ENCODE results near the gene CLDND2. TPM values are rescaled to one million over a fixed set of nuclear protein-coding genes. Genes with fewer than 3 reads are reported as not detected.
A peak's percentile ranks its signal among the peaks of the same experiment; 100 is the strongest.

CLDND2 gene
- total RNA-seq, 4 donors from 2014 or later, result not detected

DNA sequence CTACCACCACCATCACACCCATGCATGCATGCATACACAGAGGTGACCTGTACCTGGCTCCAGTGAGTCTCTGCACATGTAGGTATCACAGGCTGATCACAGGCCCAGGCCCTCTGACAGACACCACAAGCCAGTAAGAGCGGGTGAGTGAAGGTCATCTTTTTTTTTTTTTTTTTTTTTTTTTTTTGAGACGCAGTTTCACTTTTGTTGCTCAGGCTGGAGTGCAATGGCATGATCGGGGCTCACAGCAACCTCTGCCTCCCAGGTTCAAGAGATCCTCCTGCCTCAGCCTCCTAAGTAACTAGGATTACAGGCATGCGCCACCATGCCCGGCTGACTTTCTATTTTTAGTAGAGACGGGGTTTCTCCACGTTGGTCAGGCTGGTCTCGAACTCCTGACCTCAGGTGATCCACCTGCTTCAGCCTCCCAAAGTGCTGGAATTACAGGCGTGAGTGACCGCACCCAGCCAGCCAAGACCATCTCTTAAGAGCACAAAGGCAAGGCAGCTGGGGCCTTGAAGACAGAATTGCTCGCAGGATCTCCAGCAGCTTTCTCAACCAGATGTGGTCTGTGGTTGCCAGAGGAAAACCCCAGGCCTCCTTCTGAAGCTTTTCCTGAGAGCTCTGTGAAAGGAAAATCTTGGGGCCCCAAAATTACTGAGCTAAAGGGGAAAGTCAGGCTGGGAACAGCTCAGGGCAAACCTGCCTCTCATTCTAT lies 6.9 kb upstream of the CLDND2 start:
- 81 to 84% methylated on average over 8 to 11 of the region's 11 CpGs for WGBS, 2 donors
- Histone ChIP-seq H3K4me3 (no peak overlapping the region), H3K27ac (no peak overlapping the region), H3K9me3 (no peaks in the 10 kb centered on the region), H3K36me3 (no peaks in the 10 kb centered on the region), H3K4me1 (no peaks in the 10 kb centered on the region), H3K27me3 (no peaks in the 10 kb centered on the region)
- TF ChIP-seq POLR2A (IDR thresholded peaks at IDR 0.05), result no peak
- TF ChIP-seq EP300 (IDR thresholded peaks at IDR 0.05), result no peak
- TF ChIP-seq, protein P1, sequence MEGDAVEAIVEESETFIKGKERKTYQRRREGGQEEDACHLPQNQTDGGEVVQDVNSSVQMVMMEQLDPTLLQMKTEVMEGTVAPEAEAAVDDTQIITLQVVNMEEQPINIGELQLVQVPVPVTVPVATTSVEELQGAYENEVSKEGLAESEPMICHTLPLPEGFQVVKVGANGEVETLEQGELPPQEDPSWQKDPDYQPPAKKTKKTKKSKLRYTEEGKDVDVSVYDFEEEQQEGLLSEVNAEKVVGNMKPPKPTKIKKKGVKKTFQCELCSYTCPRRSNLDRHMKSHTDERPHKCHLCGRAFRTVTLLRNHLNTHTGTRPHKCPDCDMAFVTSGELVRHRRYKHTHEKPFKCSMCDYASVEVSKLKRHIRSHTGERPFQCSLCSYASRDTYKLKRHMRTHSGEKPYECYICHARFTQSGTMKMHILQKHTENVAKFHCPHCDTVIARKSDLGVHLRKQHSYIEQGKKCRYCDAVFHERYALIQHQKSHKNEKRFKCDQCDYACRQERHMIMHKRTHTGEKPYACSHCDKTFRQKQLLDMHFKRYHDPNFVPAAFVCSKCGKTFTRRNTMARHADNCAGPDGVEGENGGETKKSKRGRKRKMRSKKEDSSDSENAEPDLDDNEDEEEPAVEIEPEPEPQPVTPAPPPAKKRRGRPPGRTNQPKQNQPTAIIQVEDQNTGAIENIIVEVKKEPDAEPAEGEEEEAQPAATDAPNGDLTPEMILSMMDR (IDR thresholded peaks at IDR 0.05), result no peak
- DNase-seq (ENCODE audit: low spot score in 2 of 2), result no peak

DNA sequence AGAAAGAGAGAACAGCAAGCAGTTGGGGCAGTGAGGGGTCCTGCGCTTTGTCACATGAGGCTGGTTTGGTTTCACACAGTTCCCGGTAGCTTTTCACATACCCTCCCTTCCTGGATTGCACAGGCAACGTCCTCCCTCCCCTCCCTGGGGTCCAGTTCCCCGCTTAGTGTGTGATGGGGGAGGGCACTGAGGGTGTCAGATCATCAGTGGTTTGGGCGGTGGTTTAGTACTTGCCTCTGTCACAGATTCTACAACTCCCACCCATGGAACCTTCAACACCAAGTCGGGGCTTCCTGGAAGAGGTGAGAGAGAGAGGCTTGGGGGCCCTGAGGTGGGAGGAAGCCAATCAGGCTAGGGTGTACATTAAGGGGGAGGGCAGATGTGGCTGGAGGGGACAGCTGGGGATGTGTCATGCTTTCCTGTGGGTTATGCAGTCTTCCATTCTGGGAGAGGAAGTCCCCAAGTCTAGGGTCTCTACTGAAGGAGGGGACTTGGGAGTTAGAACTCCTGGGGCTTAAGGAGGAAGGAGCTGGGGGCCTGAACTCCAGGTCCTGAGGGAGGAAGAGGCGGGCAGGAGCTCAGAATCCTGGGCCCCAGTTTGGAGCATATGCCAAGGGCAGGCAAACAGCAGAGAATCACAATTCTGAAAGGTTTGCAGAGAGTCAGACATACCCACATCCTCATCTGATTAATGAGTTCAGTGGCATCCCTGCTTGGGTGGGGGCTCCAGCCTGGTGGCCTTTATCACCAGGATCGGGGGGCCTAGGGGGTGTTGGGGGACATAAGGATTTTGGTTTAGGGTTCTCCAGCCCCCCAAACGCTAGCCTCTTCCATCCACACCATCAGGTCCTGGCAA lies 4.1 kb upstream of the CLDND2 start, which contains the start of gene NKG7:
NKG7 (minus strand) TSS at position 6 of the 856 bp plus-strand sequence. CDS start 119 bp downstream, outside the sequence.
- no peaks in the 10 kb centered on the region for H3K27me3 ChIP-seq
- WGBS, 2 donors, result 42 to 47% methylated on average over 9 of the region's 9 CpGs
- DNase-seq (ENCODE audit: low spot score in 2 of 2), result no peak
- TF ChIP-seq EP300 (IDR thresholded peaks at IDR 0.05) (no peak), POLR2A (IDR thresholded peaks at IDR 0.05) (no peak)
- TF ChIP-seq, protein P1 (IDR thresholded peaks at IDR 0.05), result no peak
- no peaks in the 10 kb centered on the region for H3K36me3 ChIP-seq
- H3K27ac ChIP-seq, result peak within 1 kb of the TSS in 1 of 4 donors; percentile 53
- H3K4me3 ChIP-seq, result no peak within 1 kb of the TSS
- no peaks in the 10 kb centered on the region for H3K9me3 ChIP-seq
- H3K4me1 ChIP-seq, result peaks cover 0 to 9% (median 0%) of the 10 kb centered on the region in 4 donors

DNA sequence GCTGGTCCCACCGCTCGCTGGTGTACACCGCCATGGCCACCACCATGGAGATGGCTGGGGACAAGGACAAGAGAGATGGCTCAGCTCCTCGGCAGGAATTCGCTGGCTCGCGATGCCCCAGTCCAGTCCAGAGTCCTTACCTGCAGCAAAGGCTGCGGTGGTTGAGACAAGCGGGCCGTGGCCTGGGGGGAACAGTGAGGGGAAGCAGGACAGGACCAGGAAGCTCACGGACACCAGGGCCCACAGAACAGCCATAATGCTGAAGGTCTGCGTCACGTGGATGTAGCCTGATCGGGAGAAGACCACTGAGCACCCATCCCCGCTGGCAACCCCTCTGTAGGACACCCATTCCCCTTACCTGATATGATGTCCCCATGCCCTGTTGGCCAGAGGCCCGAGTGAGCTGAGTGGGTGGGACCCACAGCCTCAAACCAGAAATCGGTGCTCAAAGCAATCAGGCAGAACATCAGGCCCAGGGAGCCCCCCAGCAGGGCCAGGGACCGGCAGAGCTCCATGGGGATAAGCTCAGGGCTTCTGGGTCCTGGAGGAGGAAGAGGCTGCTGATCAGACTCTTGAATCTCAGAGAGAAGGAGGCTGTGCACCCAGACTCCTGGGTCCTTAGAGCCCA lies 3.3 kb upstream of the CLDND2 start:
- H3K4me1 ChIP-seq, result peaks cover 0 to 9% (median 0%) of the 10 kb centered on the region in 4 donors
- H3K4me3 ChIP-seq, result no peak overlapping the region
- no peak for TF ChIP-seq EP300 (IDR thresholded peaks at IDR 0.05)
- TF ChIP-seq POLR2A (IDR thresholded peaks at IDR 0.05), result no peak
- TF ChIP-seq, protein P1 (IDR thresholded peaks at IDR 0.05), result no peak
- no peaks in the 10 kb centered on the region for H3K9me3 ChIP-seq
- H3K36me3 ChIP-seq, result no peaks in the 10 kb centered on the region
- WGBS, 2 donors, result 80 to 86% methylated on average over 18 of the region's 18 CpGs
- no peaks in the 10 kb centered on the region for H3K27me3 ChIP-seq
- H3K27ac ChIP-seq, result peak overlapping the region in 1 of 4 donors; percentile 53
- DNase-seq (ENCODE audit: low spot score in 2 of 2), result no peak

DNA sequence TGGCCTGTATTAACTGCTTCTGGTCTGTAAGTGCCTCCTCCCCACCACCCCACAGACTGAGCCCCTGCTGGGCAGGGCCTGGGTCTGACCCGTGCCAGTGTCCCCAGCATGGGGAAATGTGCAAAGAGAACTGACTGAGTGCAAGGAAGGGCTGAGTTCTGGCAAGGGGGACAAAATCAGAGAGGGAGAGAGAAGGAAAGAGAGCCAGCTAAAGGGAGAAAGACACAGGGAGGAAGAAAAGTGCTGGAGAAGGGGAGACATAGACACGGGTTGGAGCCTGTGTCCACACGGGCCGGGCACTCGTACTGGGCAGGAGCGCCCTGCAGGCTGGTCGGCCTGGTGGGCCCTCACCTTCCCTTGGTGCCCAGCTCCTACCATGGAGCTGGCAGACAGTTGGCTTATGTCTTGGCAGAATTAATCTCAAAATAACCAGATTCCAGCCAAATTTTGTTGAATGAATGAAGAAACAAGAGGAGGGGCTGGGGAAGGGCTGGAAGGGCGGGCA lies 2.4 kb upstream of the CLDND2 start:
- no peak overlapping the region for H3K27ac ChIP-seq
- WGBS, 2 donors, result 68 to 77% methylated on average over 8 of the region's 8 CpGs
- DNase-seq (ENCODE audit: low spot score in 2 of 2), result no peak
- H3K9me3 ChIP-seq, result no peaks in the 10 kb centered on the region
- no peaks in the 10 kb centered on the region for H3K36me3 ChIP-seq
- TF ChIP-seq EP300 (IDR thresholded peaks at IDR 0.05), result no peak
- no peak for TF ChIP-seq POLR2A (IDR thresholded peaks at IDR 0.05)
- TF ChIP-seq, protein P1 (IDR thresholded peaks at IDR 0.05), result no peak
- H3K27me3 ChIP-seq, result no peaks in the 10 kb centered on the region
- no peak overlapping the region for H3K4me3 ChIP-seq
- H3K4me1 ChIP-seq, result peaks cover 0 to 9% (median 0%) of the 10 kb centered on the region in 4 donors

Data from tibial nerve (tissue), 4 donors.